ENCODE measurements around the gene CARS2.

GRCh38 chr13:110731072-110731471 is 25.2 kb upstream of the CARS2 start:
- TF ChIP-seq GATA3 (IDR thresholded peaks at IDR 0.05; ENCODE audit: low read depth, low read length), result no peak
- no peak for TF ChIP-seq GATA2 (IDR thresholded peaks at IDR 0.05; ENCODE audit: low read depth, low read length)
